AG10803 (cell line): Measurements from ENCODE around the gene SNX19.

Experiments used
- DNase-seq: peaks from one replicate; pipeline ENCODE4 v3.0.0; 2010; ENCODE audit warnings: low read depth
- H3K4me3 ChIP-seq: 2 replicates; pipeline ENCODE4 v1.5.1; 2011; ENCODE audit warnings: mild to moderate bottlenecking, low read length, control low read depth
- TF ChIP-seq, protein P1 (sequence below): conservative IDR thresholded peaks from 2 replicates; pipeline ENCODE4 v1.5.1; 2011; ENCODE audit warnings: mild to moderate bottlenecking, low read length, control low read depth, inconsistent platforms

The SNX19 gene

DNA sequence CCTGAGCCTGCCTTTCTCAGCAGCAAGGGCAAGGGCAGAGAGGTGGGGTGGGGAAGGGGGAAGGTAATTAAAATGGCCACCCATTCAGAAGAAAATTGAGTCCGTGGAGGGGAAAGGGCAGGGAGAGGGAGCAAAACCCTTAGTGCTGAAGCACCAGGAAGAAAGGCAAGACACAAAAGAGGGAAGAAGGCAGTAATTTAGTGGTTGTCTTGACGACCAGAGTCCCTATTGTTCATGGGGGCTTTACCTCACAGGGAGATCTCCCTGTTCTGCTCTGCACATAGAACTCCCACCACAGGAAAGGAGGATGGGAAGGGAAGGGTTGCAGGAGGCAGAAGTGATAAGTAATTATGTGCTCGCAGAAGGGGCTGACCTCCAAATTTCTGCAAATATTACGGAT is 23.4 kb downstream of the SNX19 start:
- H3K4me3 ChIP-seq: no peak overlapping the region
- TF ChIP-seq, protein P1, sequence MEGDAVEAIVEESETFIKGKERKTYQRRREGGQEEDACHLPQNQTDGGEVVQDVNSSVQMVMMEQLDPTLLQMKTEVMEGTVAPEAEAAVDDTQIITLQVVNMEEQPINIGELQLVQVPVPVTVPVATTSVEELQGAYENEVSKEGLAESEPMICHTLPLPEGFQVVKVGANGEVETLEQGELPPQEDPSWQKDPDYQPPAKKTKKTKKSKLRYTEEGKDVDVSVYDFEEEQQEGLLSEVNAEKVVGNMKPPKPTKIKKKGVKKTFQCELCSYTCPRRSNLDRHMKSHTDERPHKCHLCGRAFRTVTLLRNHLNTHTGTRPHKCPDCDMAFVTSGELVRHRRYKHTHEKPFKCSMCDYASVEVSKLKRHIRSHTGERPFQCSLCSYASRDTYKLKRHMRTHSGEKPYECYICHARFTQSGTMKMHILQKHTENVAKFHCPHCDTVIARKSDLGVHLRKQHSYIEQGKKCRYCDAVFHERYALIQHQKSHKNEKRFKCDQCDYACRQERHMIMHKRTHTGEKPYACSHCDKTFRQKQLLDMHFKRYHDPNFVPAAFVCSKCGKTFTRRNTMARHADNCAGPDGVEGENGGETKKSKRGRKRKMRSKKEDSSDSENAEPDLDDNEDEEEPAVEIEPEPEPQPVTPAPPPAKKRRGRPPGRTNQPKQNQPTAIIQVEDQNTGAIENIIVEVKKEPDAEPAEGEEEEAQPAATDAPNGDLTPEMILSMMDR: no peak
- no peak for DNase-seq

DNA sequence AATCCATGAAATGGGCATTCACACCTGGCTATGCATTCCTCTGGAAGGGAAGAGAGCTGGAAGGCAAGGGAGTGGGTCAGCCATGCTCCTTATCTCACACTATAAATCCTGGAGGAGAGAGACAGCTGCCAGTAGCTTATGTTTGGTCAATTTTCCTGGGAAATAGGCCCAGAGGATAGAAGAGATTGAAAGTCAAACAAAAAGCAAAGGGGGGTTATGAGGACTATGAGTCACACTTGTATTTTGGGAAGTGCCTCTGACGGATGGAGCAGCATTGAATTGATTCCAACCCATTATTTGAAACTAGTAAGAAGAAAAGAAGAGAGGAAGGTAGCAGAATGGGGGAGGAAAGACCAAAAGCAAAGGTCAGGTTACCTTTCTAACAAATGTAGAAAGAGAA is 25.0 kb downstream of the SNX19 start:
- TF ChIP-seq, protein P1: no peak
- no peak overlapping the region for H3K4me3 ChIP-seq
- DNase-seq: peak; percentile 16

GRCh38 chr11:130890039-130890745 is 26.1 kb downstream of the SNX19 start:
- H3K4me3 ChIP-seq: no peak overlapping the region
- TF ChIP-seq, protein P1: no peak

DNA sequence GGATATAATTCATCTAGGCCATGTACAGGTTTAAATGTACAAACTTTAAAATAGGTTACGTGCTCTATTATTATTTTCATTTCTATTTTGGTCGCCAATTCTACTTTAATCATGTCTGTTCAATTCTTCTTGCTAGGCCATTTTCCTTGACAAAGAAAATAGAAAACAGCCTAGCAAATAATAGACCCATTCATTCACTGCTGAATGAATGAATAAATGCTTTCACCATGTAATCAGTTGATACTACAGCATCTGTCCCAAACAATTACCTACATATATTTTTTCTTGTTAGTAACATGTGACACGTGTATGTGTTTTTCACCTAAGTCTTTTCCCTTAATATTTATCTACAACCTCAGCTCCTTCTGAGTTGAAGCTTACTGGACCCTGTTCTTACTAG is 27.5 kb downstream of the SNX19 start:
- DNase-seq: no peak
- no peak overlapping the region for H3K4me3 ChIP-seq
- TF ChIP-seq, protein P1: no peak

More at GRCh38 chr11:130890039-130890745, 26.1 kb downstream of the SNX19 start:
- no peak for DNase-seq

- DNase-seq: no peak
- H3K4me3 ChIP-seq: no peak overlapping the region
- TF ChIP-seq, protein P1: no peak
Observed at GRCh38 chr11:130886704-130887103, 29.6 kb downstream of the SNX19 start.

- DNase-seq: peak; percentile 5
- TF ChIP-seq, protein P1: no peak
- no peak overlapping the region for H3K4me3 ChIP-seq
Observed at GRCh38 chr11:130882138-130882551, 34.1 kb downstream of the SNX19 start.

GRCh38 chr11:130881475-130882137 is 34.7 kb downstream of the SNX19 start:
- no peak for DNase-seq
- TF ChIP-seq, protein P1: no peak
- H3K4me3 ChIP-seq: no peak overlapping the region
